ENCODE data around the gene NOX3.

Gene NOX3

GRCh38 chr6:155436981-155437749, 18.5 kb downstream of the NOX3 start:
- no peak for TF ChIP-seq CTCF (IDR thresholded peaks at IDR 0.05; ENCODE audit: extremely low read depth, insufficient read depth, missing control alignments)
- in situ Hi-C loops (cut with MboI; ENCODE audit: low pct_unique_long_range_greater_than_20kb, low sequenced_read_pairs, unreplicated experiment) = no loop called here
- no peak for DNase-seq (ENCODE audit: low spot score)

- in situ Hi-C loops (cut with MboI; ENCODE audit: low pct_unique_long_range_greater_than_20kb, low sequenced_read_pairs, unreplicated experiment) = no loop called here
- TF ChIP-seq CTCF (IDR thresholded peaks at IDR 0.05; ENCODE audit: extremely low read depth, insufficient read depth, missing control alignments) = no peak
- no peak for DNase-seq (ENCODE audit: low spot score)
Observed at GRCh38 chr6:155434829-155435423, 20.7 kb downstream of the NOX3 start.

GRCh38 chr6:155434096-155434495, 21.5 kb downstream of the NOX3 start:
- in situ Hi-C loops (cut with MboI; ENCODE audit: low pct_unique_long_range_greater_than_20kb, low sequenced_read_pairs, unreplicated experiment) = no loop called here
- DNase-seq (ENCODE audit: low spot score) = no peak
- TF ChIP-seq CTCF (IDR thresholded peaks at IDR 0.05; ENCODE audit: extremely low read depth, insufficient read depth, missing control alignments) = no peak

GRCh38 chr6:155432293-155432692, 23.3 kb downstream of the NOX3 start:
- no peak for TF ChIP-seq CTCF (IDR thresholded peaks at IDR 0.05; ENCODE audit: extremely low read depth, insufficient read depth, missing control alignments)
- in situ Hi-C loops (cut with MboI; ENCODE audit: low pct_unique_long_range_greater_than_20kb, low sequenced_read_pairs, unreplicated experiment) = no loop called here
- DNase-seq (ENCODE audit: low spot score) = no peak

- in situ Hi-C loops (cut with MboI; ENCODE audit: low pct_unique_long_range_greater_than_20kb, low sequenced_read_pairs, unreplicated experiment) = no loop called here
- TF ChIP-seq CTCF (IDR thresholded peaks at IDR 0.05; ENCODE audit: extremely low read depth, insufficient read depth, missing control alignments) = no peak
- no peak for DNase-seq (ENCODE audit: low spot score)
Observed at GRCh38 chr6:155429321-155429893, 26.2 kb downstream of the NOX3 start.

- TF ChIP-seq CTCF (IDR thresholded peaks at IDR 0.05; ENCODE audit: extremely low read depth, insufficient read depth, missing control alignments) = no peak
- in situ Hi-C loops (cut with MboI; ENCODE audit: low pct_unique_long_range_greater_than_20kb, low sequenced_read_pairs, unreplicated experiment) = no loop called here
- no peak for DNase-seq (ENCODE audit: low spot score)
Observed at GRCh38 chr6:155426408-155426945, 29.2 kb downstream of the NOX3 start.
